Neural cell (in vitro differentiated cells): ENCODE data around the gene LHFPL2.

ENCODE experiments used
- CTCF ChIP-seq: fragments of 450-650 bp; IDR thresholded peaks from 2 replicates; pipeline ENCODE4 v1.5.1; 2014; ENCODE audit warnings: antibody characterized with exemption, mild to moderate bottlenecking, moderate library complexity; ENCODE audit not compliant: poor library complexity, severe bottlenecking
- EP300 ChIP-seq: fragments of 450-650 bp; conservative IDR thresholded peaks from 2 replicates; pipeline ENCODE4 v1.6.1; 2014; ENCODE audit warnings: antibody characterized with exemption, mild to moderate bottlenecking, moderate library complexity; ENCODE audit not compliant: poor library complexity, severe bottlenecking
- EZH2 ChIP-seq: fragments of 200-600, 300-800 bp; shearing (Covaris generic), sonication (generic); IDR thresholded peaks from 2 replicates; pipeline ENCODE4 v1.6.1; 2014; ENCODE audit warnings: antibody characterized with exemption, low read length, borderline replicate concordance, mild to moderate bottlenecking; ENCODE audit not compliant: insufficient read depth, poor library complexity, severe bottlenecking
- POLR2AphosphoS5 ChIP-seq: IDR thresholded peaks from 2 replicates; pipeline ENCODE4 v1.6.1; 2012
- RAD21 ChIP-seq: fragments of 450-650 bp; conservative IDR thresholded peaks from 2 replicates; pipeline ENCODE4 v1.6.1; 2014; ENCODE audit warnings: antibody characterized with exemption, mild to moderate bottlenecking, moderate library complexity

GRCh38 chr5:78661044-78661443 is 12.5 kb upstream of the LHFPL2 start:
- no peak for TF ChIP-seq CTCF
- no peak for TF ChIP-seq POLR2AphosphoS5
- no peak for TF ChIP-seq RAD21
- no peak for TF ChIP-seq EZH2
- no peak for TF ChIP-seq EP300
